CD14-positive monocyte (primary cell): ENCODE measurements around the gene TBXA2R. TPM values are rescaled to one million over a fixed set of nuclear protein-coding genes. Genes with fewer than 3 reads are reported as not detected.
A peak's percentile ranks its signal among the peaks of the same experiment; 100 is the strongest.

Experiments used
- DNase-seq, 3 donors: peaks; one replicate each; pipeline ENCODE4 v3.0.0-alpha.2; 2011 to 2022
- H2AFZ ChIP-seq: 2 replicates; pipeline ENCODE4 v1.6.0; 2012; ENCODE audit warnings: mild to moderate bottlenecking, low read depth, low read length, inconsistent platforms; ENCODE audit not compliant: insufficient read depth, poor library complexity, severe bottlenecking
- H3K27ac ChIP-seq, 2 donors: 1 replicate in 1 of 2; 2 replicates in 1 of 2; pipeline ENCODE4 v1.5.1; 2012 to 2013; ENCODE audit warnings: low read length in 2 of 2, control low read depth in 1 of 2, inconsistent platforms in 1 of 2, low read depth in 1 of 2, mild to moderate bottlenecking in 1 of 2
- H3K27me3 ChIP-seq, 2 donors: one replicate each; pipeline versions ENCODE4 v1.6.0 to v1.6.1; 2011 to 2013; ENCODE audit warnings: low read length in 2 of 2; ENCODE audit not compliant: control insufficient read depth in 2 of 2, insufficient read depth in 2 of 2
- H3K36me3 ChIP-seq, 2 donors: replicated peaks in 1 of 2; 1 replicate in 1 of 2; 2 replicates in 1 of 2; pipeline versions ENCODE4 v1.5.1 to v1.6.1; 2012 to 2013; ENCODE audit warnings: low read length in 2 of 2, control low read depth in 1 of 2, inconsistent platforms in 1 of 2, mild to moderate bottlenecking in 1 of 2; ENCODE audit not compliant: insufficient read depth in 2 of 2, control insufficient read depth in 1 of 2
- H3K4me1 ChIP-seq, 2 donors: 1 replicate in 1 of 2; 2 replicates in 1 of 2; pipeline versions ENCODE4 v1.5.1 to v1.6.1; 2012 to 2013; ENCODE audit warnings: low read length in 2 of 2, control low read depth in 1 of 2, inconsistent platforms in 1 of 2, mild to moderate bottlenecking in 1 of 2, moderate library complexity in 1 of 2; ENCODE audit not compliant: insufficient read depth in 2 of 2, control insufficient read depth in 1 of 2
- H3K4me2 ChIP-seq: replicated peaks from 2 replicates; pipeline ENCODE3; 2012; ENCODE audit warnings: low read length, moderate library complexity, mild to moderate bottlenecking; ENCODE audit not compliant: poor library complexity, severe bottlenecking; ENCODE audit errors: extremely low read depth
- H3K4me3 ChIP-seq, 3 experiments: fragments of 200-600 bp in 1 of 3; sonication (generic) in 1 of 3; replicated peaks in 1 of 3; 1 replicate in 2 of 3; 2 replicates in 1 of 3; pipeline ENCODE4 v1.5.1; 2011 to 2013; ENCODE audit warnings: low read length in 3 of 3, mild to moderate bottlenecking in 3 of 3, control low read depth in 2 of 3, low read depth in 2 of 3, inconsistent platforms in 1 of 3, moderate library complexity in 1 of 3
- H3K79me2 ChIP-seq: 2 replicates; pipeline ENCODE4 v1.6.0; 2012; ENCODE audit warnings: mild to moderate bottlenecking, control low read depth, inconsistent platforms, low read length, moderate library complexity; ENCODE audit not compliant: insufficient read depth
- H3K9ac ChIP-seq: 2 replicates; pipeline ENCODE4 v1.6.0; 2017; ENCODE audit warnings: low read length, mild to moderate bottlenecking; ENCODE audit not compliant: insufficient read depth, poor library complexity, severe bottlenecking
- H3K9me3 ChIP-seq, 2 donors: replicated peaks in 1 of 2; 1 replicate in 1 of 2; 2 replicates in 1 of 2; pipeline versions ENCODE4 v1.5.1 to v1.6.1; 2012 to 2013; ENCODE audit warnings: low read length in 2 of 2, control low read depth in 1 of 2; ENCODE audit not compliant: control insufficient read depth in 1 of 2, insufficient read depth in 1 of 2
- H4K20me1 ChIP-seq: 2 replicates; pipeline ENCODE4 v1.6.0; 2012; ENCODE audit warnings: mild to moderate bottlenecking, low read length, control low read depth, moderate library complexity; ENCODE audit not compliant: insufficient read depth
- H3K27ac Mint-ChIP-seq, 7 donors: one replicate each; pipeline ENCODE4 v1.8.0; 2020; ENCODE audit warnings: mild to moderate bottlenecking in 7 of 7, mixed read lengths in 7 of 7, moderate library complexity in 6 of 7, inconsistent platforms in 2 of 7
- H3K27me3 Mint-ChIP-seq, 3 donors: one replicate each; pipeline ENCODE4 v1.8.0; 2021 to 2022; ENCODE audit warnings: low read depth in 3 of 3, mild to moderate bottlenecking in 3 of 3, mixed read lengths in 3 of 3, moderate library complexity in 3 of 3, inconsistent platforms in 1 of 3
- H3K36me3 Mint-ChIP-seq, 2 donors: one replicate each; pipeline ENCODE4 v1.8.0; 2020; ENCODE audit warnings: mixed read lengths in 2 of 2, inconsistent platforms in 1 of 2, mild to moderate bottlenecking in 1 of 2
- H3K4me1 Mint-ChIP-seq: one replicate; pipeline ENCODE4 v1.8.0; 2020; ENCODE audit warnings: mild to moderate bottlenecking, mixed read lengths
- H3K4me3 Mint-ChIP-seq, 2 donors: one replicate each; pipeline ENCODE4 v1.8.0; 2020; ENCODE audit warnings: mild to moderate bottlenecking in 2 of 2, mixed read lengths in 2 of 2, moderate library complexity in 1 of 2
- H3K9me3 Mint-ChIP-seq, 7 donors: one replicate each; pipeline ENCODE4 v1.8.0; 2020 to 2022; ENCODE audit warnings: mixed read lengths in 7 of 7, mild to moderate bottlenecking in 6 of 7, moderate library complexity in 6 of 7, inconsistent platforms in 2 of 7
- WGBS: methylation state at CpG from one replicate; pipeline ENCODE4 v1.1.5; 2013; ENCODE audit warnings: missing lambda C conversion rate; ENCODE audit not compliant: insufficient coverage; 5-methylcytosine and 5-hydroxymethylcytosine counted together
- intact Hi-C, 2 donors: fragments of 100-400 bp; cut with micrococcal nuclease; formaldehyde crosslinking; loops; one replicate each; pipeline versions ENCODE4 v1.15.0 to v1.15.1; 2023
- polyA plus RNA-seq, 3 donors: library from polyadenylated mRNA; depleted of rRNA in 1 of 3; unstranded in 2 of 3; stranded (reverse) in 1 of 3; fragments of 300-500 nt in 2 of 3; fragments of >200 nt in 1 of 3; fragmentation: Illumina TruSeq in 2 of 3; gene quantifications; 1 replicate in 2 of 3; 2 replicates in 1 of 3; pipeline ENCODE4 v1.2.3, GENCODE V29; 2012 to 2021
- TF ChIP-seq, protein P1 (sequence below): fragments of 200-600 bp; IDR thresholded peaks from one replicate; pipeline ENCODE4 v1.8.0; 2022; ENCODE audit warnings: antibody characterized with exemption, mild to moderate bottlenecking

TBXA2R gene
- polyA plus RNA-seq, 3 donors, result 0.05 TPM; not detected in 2

DNA sequence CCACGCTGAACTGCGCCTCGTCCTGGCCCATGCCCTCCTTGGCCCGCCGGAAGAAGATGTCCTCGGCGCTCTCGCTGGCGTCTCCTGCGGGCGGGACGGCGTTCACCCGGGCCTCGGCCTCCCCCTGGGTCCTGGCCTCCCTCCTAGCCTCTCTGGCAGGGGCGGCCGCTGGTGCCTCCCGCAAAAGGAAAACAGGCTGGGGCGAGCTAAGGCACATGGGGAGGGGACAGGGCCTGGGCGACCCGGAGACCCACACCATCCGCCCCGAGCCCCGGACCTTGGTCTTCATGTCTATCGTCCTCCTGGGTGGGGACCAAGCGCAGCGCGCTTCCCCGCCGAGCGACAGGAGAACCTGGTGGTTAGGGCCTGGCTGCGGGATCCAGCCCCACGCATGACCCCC, 5.7 kb upstream of the TBXA2R start:
- peaks cover 0 to 11% (median 10%) of the 10 kb centered on the region in 3 donors for H3K27me3 Mint-ChIP-seq
- WGBS, result 99% methylated on average over 30 of the region's 33 CpGs
- Histone ChIP-seq H3K9ac (no peak overlapping the region), H3K36me3 (peaks cover 29 to 35% of the 10 kb centered on the region in 2 donors), H3K27ac (no peak overlapping the region), H3K4me3 (no peak overlapping the region), H3K79me2 (no peaks in the 10 kb centered on the region), H3K27me3 (peaks cover 0 to 11% of the 10 kb centered on the region in 2 donors), H4K20me1 (no peaks in the 10 kb centered on the region), H3K4me2 (no peak overlapping the region), H3K4me1 (peaks cover 14 to 15% of the 10 kb centered on the region in 2 donors), H2AFZ (no peak overlapping the region), H3K9me3 (peaks cover 0 to 5% of the 10 kb centered on the region in 2 donors)
- TF ChIP-seq, protein P1, sequence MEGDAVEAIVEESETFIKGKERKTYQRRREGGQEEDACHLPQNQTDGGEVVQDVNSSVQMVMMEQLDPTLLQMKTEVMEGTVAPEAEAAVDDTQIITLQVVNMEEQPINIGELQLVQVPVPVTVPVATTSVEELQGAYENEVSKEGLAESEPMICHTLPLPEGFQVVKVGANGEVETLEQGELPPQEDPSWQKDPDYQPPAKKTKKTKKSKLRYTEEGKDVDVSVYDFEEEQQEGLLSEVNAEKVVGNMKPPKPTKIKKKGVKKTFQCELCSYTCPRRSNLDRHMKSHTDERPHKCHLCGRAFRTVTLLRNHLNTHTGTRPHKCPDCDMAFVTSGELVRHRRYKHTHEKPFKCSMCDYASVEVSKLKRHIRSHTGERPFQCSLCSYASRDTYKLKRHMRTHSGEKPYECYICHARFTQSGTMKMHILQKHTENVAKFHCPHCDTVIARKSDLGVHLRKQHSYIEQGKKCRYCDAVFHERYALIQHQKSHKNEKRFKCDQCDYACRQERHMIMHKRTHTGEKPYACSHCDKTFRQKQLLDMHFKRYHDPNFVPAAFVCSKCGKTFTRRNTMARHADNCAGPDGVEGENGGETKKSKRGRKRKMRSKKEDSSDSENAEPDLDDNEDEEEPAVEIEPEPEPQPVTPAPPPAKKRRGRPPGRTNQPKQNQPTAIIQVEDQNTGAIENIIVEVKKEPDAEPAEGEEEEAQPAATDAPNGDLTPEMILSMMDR, result no peak
- H3K4me3 Mint-ChIP-seq, result no peak overlapping the region
- H3K9me3 Mint-ChIP-seq, result peaks cover 5 to 12% (median 8%) of the 10 kb centered on the region in 7 donors
- H3K27ac Mint-ChIP-seq, result no peak overlapping the region
- DNase-seq, result no peak
- H3K36me3 Mint-ChIP-seq, result peaks cover 26 to 53% of the 10 kb centered on the region in 2 donors
- intact Hi-C loops, result no loop called here
- peaks cover 14% of the 10 kb centered on the region for H3K4me1 Mint-ChIP-seq

DNA sequence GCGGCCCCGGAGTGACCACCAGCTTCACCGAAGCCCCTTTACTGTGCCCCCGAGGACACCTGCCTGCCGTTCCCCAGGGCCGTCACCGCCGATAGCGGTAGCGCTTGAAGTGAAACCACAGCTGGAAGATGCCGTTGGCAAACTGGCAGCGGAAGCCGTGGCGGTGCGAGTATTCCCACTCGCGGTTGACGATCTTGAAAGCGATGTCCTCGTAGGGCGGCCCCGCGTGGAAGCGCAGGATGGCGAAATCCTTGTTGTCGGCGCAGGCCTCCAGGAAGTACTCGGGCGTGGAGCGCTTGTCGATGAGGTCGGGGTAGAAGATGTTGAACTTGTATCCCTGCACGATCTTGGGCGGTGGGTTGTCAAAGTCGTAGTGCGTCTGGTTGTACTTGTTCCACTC, 5.2 kb upstream of the TBXA2R start:
- peaks cover 22 to 48% of the 10 kb centered on the region in 2 donors for H3K36me3 Mint-ChIP-seq

More for the DNA sequence above, 5.2 kb upstream of the TBXA2R start:
- peaks cover 5 to 12% (median 8%) of the 10 kb centered on the region in 7 donors for H3K9me3 Mint-ChIP-seq
- H3K9ac ChIP-seq, result no peak overlapping the region
- DNase-seq, result no peak
- peaks cover 0 to 15% of the 10 kb centered on the region in 2 donors for H3K27me3 ChIP-seq
- 85% methylated on average over 36 of the region's 36 CpGs for WGBS
- peaks cover 18% of the 10 kb centered on the region for H3K4me1 Mint-ChIP-seq
- intact Hi-C loops, result no loop called here
- H3K9me3 ChIP-seq, result peaks cover 0 to 5% of the 10 kb centered on the region in 2 donors
- no peak overlapping the region for H3K27ac ChIP-seq
- peaks cover 28 to 35% of the 10 kb centered on the region in 2 donors for H3K36me3 ChIP-seq
- peaks cover 0 to 15% (median 14%) of the 10 kb centered on the region in 3 donors for H3K27me3 Mint-ChIP-seq
- H3K4me3 ChIP-seq, result no peak overlapping the region
- no peak overlapping the region for H3K4me2 ChIP-seq
- peak overlapping the region in 2 of 7 donors; percentile 15 to 31 for H3K27ac Mint-ChIP-seq
- H3K4me3 Mint-ChIP-seq, result no peak overlapping the region
- no peaks in the 10 kb centered on the region for H4K20me1 ChIP-seq
- peaks cover 19 to 20% of the 10 kb centered on the region in 2 donors for H3K4me1 ChIP-seq
- no peak overlapping the region for H2AFZ ChIP-seq
- TF ChIP-seq, protein P1, result no peak
- no peaks in the 10 kb centered on the region for H3K79me2 ChIP-seq
